GM19324 (cell line): Measurements from ENCODE around the gene ADM5.

Experiments
- ATAC-seq: cut with Tn5 transposase; IDR thresholded peaks from one replicate; pipeline ENCODE4 v1.9.1; 2021; ENCODE audit warnings: mild to moderate bottlenecking, moderate library complexity; ENCODE audit not compliant: unreplicated experiment, low FRiP score

ADM5 gene, protein sequence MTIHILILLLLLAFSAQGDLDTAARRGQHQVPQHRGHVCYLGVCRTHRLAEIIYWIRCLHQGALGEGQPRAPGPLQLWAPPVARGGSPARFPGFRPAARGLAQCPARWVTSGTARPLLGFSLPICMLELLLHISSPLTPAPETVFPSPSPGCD

DNA sequence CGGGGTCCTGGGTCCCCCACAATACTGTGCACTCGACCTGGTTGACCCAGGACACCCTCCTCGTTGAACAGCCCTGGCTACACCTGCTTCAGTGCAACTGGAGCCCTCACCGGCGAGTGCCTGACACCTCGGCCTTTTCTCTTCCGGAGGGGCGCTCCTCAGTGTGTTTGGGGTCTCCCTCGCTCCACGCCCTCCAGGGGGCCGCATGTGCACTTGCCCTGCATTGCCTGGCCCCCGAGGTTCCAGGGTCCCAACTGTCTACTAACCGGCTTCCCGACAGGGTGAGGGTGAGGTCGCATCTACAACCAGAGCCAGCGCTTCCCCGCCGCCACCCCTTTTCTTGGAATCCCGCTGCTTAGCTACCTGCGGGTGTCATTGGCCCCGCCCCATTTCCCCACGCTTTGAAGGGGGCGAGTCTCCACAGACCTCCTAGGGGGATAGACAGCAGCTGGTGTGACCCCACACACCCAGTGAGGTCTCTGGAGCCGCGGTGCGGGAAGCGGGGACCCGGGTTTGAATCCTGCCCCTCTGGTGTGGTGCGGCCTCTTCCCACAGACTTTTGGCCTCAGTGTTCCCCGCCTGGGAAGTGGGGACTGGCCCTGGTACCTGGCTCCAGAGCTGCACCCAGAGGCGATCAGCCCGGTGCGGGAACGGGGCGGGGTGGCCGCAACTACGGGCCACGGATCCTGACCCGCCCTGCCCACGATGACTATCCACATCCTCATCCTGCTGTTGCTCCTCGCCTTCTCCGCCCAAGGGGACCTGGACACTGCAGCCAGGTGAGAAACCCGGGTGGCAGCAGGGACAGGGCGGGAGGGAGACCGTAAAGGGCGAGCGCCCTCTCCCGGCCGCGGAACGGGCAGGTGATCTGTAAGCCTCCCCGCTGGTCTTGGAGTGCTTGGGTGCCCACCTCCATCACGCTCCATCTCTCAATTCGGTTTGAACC lies at the start of gene ADM5:
ADM5 (plus strand) TSS at position 462 of the 946 bp plus-strand sequence; CDS start at position 706, 244 bp downstream.
- ATAC-seq = no peak

DNA sequence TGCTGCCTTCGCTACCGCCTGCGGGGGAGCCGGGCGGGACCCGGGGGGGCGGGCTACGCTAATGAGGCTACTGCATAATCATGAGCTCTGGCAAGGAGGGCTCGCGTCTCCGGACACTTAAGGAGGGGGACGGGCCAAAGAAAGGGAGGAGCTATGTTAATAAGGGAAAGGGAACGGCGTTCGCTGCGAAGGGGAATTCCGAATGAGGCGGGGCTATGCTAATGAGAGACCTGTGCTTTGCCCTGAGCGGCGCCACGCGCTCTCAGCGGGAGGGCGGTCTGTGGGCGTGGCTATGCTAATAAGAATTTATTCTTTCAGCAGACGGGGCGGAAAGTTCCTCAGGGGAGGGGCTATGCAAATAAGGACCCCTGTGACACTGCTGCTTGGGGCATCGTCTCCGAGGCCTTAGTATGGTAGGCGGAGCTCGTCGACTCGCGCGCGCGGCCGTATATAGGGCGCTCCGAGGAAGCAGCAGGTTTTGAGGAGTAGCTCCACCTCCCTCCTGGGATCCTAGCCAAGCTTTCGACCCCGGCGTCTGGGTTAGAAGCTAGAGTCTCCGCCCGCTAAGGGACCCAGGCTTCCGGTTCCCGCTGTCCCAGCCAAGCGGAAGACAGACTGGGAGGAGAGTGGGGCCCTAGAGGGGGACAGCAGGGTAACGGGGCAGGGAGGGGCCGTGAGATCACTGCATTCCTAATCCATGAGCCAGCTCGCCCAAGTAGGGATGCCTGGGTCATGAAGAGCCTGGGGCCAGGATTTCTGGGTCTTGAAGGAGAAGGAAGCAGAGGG lies 49.1 kb upstream of the ADM5 start, which contains the start of gene RRAS:
RRAS (minus strand) TSS at position 31 of the 786 bp plus-strand sequence. CDS start 45 bp downstream, outside the sequence.
- peak; percentile 59 for ATAC-seq

DNA sequence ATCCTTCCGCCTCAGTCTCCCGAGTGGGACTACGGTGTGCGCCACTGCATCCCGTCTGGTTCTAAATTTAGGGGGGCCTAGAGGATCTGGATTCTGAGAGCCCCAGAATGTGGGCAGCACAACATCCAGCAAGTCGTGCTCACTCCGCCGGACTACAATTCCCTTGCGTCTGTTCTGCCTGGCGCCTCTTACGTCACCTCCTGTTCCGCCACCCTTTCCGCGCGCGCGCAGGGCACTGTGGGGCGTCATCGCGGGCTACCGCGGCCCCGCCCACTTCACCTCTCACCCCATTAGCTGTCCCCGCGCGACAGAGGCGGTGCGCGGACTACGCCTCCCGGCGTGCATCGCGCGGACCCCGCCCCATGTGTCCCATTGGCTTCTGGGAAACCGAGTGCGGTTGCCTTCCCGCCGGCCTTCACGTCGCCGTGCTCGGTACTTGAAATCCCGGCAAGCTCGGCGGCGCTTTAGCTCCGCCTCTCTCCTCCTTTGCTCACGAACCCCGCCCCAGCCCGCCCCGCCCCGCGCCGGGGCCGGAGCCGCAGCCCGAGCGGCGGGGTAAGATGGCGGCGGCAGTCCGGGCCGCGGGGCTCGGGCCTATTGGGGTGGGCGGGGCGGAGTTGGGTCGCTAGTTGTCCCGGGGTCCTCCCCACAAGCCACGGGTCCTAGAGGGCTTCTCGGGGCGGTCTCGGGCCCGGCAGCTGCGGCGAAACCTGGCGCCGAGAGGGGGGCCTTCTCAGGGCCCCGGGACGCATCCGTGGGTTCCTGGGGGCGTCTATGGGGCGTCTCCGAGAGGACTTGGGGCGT lies 47.5 kb upstream of the ADM5 start, which contains the start of gene SCAF1:
SCAF1 (plus strand) TSS at position 522 of the 804 bp plus-strand sequence. CDS start 2,818 bp downstream, outside the sequence.
- ATAC-seq = peak; percentile 70

GRCh38 chr19:49642492-49643035 lies 46.8 kb upstream of the ADM5 start:
- ATAC-seq = no peak

DNA sequence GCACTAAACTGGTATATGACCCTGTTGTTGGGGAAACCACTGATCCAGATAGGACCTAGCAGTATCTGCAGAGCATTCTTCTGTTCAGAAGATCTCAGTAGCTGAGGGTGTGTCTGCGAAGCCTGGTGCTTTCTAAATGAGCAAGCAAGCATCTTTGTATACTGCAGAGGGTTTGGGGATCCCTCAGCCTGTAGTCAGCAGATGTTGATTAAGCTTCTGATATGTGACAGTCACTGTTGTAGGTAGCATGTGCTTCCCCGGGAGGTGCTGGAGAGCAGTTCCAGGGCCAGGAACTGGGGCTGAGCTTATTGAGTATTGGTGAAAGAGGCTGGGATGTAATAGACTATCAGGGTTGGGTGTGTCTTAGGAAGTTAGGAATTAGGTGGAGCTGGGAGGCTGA lies 45.9 kb upstream of the ADM5 start:
- ATAC-seq = no peak

DNA sequence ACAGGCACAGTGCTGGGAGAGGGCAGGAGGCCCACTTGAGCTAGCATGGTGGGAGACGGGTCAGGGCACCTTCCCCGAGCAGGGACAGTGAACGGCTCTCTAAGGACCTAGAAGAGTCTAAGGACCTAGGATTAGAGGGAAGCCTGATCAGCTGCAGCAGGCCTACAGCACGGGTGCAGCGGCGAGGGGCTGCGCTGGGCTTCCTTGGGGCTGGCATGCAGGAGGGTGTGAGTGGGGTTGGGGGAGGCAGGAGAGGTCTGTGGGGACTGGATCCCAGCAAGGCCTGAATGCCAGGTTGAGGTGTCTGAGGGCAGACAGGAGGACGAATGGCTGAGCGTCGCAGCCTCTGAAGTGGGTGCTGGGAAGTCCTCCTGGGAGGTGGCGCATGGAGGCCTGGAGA lies 43.8 kb upstream of the ADM5 start:
- ATAC-seq = no peak

DNA sequence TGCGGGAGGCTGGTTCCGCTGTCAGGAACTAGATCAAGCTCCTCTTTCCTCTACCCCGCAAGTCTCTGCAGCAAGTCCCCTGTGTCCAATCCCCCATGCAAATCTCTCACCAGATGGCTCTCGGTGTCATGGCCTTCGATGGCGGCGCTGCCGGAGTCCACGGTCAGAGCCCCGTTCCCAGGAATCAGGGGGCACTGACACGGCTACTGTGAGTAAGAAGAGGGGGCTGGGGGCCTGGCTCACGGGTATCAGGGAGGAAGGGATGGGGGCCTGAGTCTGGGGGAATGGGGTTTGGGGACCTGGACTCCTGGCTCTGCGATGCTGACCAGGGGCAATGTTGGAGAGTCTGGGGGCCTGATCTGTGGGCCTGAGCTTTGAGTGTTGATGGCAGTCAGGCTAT lies 43.4 kb upstream of the ADM5 start:
- ATAC-seq = no peak

DNA sequence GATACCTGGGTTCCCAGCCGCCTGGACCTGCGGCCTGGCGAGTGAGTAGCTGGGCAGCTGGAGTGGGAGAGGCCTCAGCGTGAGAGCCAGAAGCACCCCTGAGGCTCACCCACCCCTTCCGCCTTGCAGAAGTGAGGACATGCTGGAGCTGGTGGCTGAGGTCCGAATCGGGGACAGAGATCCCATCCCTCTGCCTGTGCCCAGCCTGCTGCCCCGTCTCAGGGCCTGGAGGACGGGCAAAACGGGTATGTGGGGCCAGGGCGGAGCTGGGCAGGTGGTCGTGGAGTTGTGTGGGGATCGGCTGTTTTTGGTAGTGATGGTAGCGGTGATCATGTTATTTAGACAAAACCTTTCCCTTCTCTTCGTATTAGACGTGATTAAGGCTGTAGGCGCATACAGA lies 42.8 kb upstream of the ADM5 start:
- ATAC-seq = no peak

DNA sequence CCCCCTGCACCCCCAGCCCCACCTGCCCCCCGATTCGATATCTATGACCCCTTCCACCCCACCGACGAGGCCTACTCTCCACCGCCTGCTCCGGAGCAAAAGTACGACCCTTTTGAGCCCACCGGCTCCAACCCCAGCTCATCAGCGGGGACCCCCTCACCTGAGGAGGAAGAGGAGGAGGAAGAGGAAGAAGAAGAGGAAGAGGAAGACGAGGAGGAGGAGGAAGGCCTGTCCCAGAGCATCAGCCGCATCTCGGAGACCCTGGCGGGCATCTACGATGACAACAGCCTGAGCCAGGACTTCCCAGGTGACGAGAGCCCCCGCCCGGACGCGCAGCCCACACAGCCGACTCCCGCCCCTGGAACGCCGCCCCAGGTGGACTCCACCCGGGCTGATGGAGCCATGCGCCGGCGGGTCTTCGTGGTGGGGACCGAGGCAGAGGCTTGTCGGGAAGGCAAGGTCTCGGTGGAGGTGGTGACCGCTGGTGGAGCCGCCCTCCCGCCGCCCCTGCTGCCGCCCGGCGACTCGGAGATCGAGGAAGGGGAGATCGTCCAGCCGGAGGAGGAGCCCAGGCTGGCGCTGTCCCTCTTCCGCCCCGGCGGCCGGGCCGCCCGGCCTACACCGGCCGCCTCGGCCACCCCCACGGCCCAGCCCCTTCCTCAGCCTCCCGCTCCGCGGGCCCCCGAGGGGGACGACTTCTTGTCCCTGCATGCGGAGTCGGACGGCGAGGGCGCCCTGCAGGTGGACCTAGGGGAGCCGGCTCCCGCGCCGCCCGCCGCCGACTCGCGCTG lies 38.2 kb upstream of the ADM5 start:
- ATAC-seq = no peak

DNA sequence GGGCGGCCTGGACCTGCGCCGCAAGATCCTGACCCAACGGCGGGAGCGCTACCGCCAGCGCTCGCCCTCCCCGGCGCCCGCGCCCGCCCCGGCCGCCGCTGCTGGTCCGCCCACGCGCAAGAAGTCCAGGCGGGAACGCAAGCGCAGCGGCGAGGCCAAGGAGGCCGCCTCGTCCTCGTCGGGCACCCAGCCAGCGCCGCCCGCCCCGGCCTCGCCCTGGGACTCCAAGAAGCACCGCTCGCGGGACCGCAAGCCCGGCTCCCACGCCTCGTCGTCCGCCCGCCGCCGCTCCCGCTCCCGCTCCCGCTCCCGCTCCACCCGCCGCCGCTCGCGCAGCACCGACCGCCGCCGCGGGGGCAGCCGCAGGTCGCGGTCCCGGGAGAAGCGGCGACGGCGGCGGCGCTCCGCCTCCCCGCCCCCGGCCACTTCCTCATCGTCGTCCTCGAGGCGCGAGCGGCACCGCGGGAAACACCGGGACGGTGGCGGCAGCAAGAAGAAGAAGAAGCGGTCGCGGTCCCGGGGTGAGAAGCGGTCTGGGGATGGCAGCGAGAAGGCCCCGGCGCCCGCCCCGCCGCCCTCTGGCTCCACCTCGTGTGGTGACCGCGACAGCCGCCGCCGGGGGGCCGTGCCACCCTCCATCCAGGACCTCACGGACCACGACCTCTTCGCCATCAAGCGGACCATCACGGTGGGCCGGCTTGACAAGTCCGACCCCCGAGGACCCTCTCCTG lies 37.4 kb upstream of the ADM5 start:
- ATAC-seq = no peak

- ATAC-seq = no peak
Measured at GRCh38 chr19:49652551-49653465, 36.6 kb upstream of the ADM5 start.

DNA sequence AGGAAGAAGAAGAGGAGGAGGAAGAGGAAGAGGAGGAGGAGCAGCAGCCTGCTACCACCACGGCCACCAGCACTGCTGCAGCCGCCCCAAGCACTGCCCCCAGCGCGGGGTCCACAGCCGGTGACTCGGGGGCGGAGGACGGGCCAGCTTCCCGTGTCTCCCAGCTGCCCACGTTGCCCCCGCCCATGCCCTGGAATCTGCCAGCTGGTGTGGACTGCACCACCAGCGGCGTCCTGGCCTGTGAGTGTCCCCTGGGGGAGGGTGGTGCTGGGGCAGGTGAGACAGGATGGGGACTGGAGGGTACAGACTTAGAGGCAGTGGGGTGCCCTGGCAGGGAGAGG lies 36.0 kb upstream of the ADM5 start:
- no peak for ATAC-seq

DNA sequence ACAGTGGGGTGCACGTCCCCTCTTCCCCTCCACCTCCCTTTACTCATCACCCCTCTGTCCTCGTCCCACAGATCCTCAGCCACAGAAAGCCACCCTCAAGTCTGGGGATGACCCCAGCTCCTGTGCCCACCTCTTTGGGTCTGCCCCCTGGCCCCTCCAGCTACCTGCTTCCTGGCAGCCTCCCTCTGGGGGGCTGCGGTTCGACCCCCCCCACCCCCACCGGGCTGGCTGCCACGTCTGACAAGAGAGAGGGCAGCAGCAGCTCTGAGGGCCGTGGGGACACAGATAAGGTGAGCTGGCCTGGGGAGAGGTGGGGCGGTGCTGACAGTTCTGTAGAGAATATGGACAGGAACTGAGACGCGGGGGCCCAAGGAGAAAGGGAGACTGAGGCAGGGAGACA lies 34.8 kb upstream of the ADM5 start:
- no peak for ATAC-seq

- no peak for ATAC-seq
Measured at GRCh38 chr19:49655570-49656455, 33.6 kb upstream of the ADM5 start.

GRCh38 chr19:49656456-49657109 lies 32.8 kb upstream of the ADM5 start:
- ATAC-seq = no peak
